ENCODE measurements around the gene OSBPL5.

OSBPL5 gene

GRCh38 chr11:3139086-3139440 is 26.0 kb downstream of the OSBPL5 start:
- Histone ChIP-seq H3K9me3 (ENCODE audit: control insufficient read depth, insufficient read depth, low read depth, low read length) (no peaks in the 10 kb centered on the region), H3K4me3 (ENCODE audit: low read depth, low read length) (no peak overlapping the region), H3K27ac (ENCODE audit: extremely low read depth, low read depth, low read length) (no peak overlapping the region), H3K36me3 (ENCODE audit: control insufficient read depth in 2 of 2, insufficient read depth in 1 of 2, low read length in 2 of 2) (no peaks in the 10 kb centered on the region), H3K4me1 (ENCODE audit: control insufficient read depth, insufficient read depth, low read length) (no peaks in the 10 kb centered on the region)
- ChIA-PET POLR2A (interaction anchor here (0.6 kb wide), 1 partner anchor 23 kb away, joined by 3 read pairs; no protein-coding TSS in a partner anchor), CTCF (interaction anchor here (0.7 to 0.8 kb wide), 2 partner anchors 11 to 56 kb away, joined by 3 read pairs; no protein-coding TSS in a partner anchor)
- TF ChIP-seq ZFP41 (tag by site-specific recombination; IDR thresholded peaks at IDR 0.05; ENCODE audit: borderline replicate concordance) = no peak
- TF ChIP-seq ZNF558 (tag by site-specific recombination; IDR thresholded peaks at IDR 0.05) = no peak
- no peak for TF ChIP-seq GLIS2 (tag by site-specific recombination; IDR thresholded peaks at IDR 0.05)
- TF ChIP-seq ZBTB48 (tag by site-specific recombination; IDR thresholded peaks at IDR 0.05) = no peak
- TF ChIP-seq ZNF16 (tag by site-specific recombination; IDR thresholded peaks at IDR 0.05; ENCODE audit: low read depth) = no peak
- TF ChIP-seq SCRT1 (tag by site-specific recombination; IDR thresholded peaks at IDR 0.05; ENCODE audit: borderline replicate concordance) = no peak
- no peak for TF ChIP-seq ZNF10 (tag by site-specific recombination; IDR thresholded peaks at IDR 0.05)
- no peak for TF ChIP-seq TSHZ1 (tag by site-specific recombination; IDR thresholded peaks at IDR 0.05; ENCODE audit: borderline replicate concordance)
- no peak for TF ChIP-seq MYNN (tag by site-specific recombination; IDR thresholded peaks at IDR 0.05; ENCODE audit: borderline replicate concordance)
- TF ChIP-seq ZBTB21 (tag by site-specific recombination; IDR thresholded peaks at IDR 0.05) = no peak
- TF ChIP-seq ZNF24 (tag by site-specific recombination; IDR thresholded peaks at IDR 0.05) = no peak
- TF ChIP-seq ZNF660 (tag by site-specific recombination; IDR thresholded peaks at IDR 0.05) = no peak
- TF ChIP-seq ZNF138 (tag by site-specific recombination; IDR thresholded peaks at IDR 0.05; ENCODE audit: borderline replicate concordance) = no peak
- TF ChIP-seq ZBTB49 (tag by site-specific recombination; IDR thresholded peaks at IDR 0.05; ENCODE audit: low read depth) = no peak
- no peak for TF ChIP-seq HIC1 (tag by site-specific recombination; IDR thresholded peaks at IDR 0.05)
- no peak for TF ChIP-seq PRDM4 (tag by site-specific recombination; IDR thresholded peaks at IDR 0.05)
- TF ChIP-seq ZNF677 (tag by site-specific recombination; IDR thresholded peaks at IDR 0.05) = no peak
- no peak for TF ChIP-seq ZNF664 (tag by site-specific recombination; IDR thresholded peaks at IDR 0.05)

Data from HEK293 (cell line).